ENCODE results near the gene PFKP.
A peak's percentile ranks its signal among the peaks of the same experiment; 100 is the strongest.

Gene PFKP

DNA sequence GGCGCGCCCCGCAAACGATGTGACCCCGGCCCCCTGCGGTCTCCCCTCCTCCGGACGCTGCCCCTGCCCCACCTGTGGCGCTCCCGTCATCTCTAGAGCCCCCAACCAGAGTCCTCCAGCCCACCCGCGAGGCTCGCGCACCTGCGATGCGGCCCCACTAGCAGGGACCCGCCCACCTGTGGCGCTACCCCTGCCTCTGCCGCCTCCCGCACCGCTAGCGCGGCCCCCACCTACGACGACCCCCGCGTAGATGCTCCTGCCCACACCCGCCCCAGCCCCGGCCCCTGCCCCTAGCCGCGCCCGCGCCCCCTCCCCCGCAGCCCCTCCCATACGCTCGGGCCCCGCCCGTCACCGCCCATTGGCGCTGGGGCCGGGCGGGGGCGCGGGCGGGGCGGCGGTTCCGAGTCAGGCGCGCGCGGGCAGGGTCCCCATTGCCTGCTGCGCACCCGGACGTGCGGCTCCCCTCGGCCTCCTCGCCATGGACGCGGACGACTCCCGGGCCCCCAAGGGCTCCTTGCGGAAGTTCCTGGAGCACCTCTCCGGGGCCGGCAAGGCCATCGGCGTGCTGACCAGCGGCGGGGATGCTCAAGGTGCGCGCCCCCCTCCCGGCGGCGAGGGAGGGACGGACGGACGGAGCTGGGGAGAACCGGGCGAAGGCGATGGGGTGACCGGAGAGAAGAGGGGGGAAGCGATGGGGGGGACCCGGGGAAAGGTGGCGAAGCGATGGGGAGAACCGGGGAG, at the start of gene PFKP:
Gene PFKP (plus strand): TSS at position 431 of the 741 bp plus-strand sequence. CDS start 48 bp downstream, at position 479.
- peak; percentile 59 for DNase-seq (ENCODE audit: low read depth)

GRCh38 chr10:3018247-3018646, 49.1 kb upstream of the PFKP start:
- DNase-seq (ENCODE audit: low read depth): no peak

- DNase-seq (ENCODE audit: low read depth): no peak
Observed at GRCh38 chr10:3020311-3020710, 47.0 kb upstream of the PFKP start.

- no peak for DNase-seq (ENCODE audit: low read depth)
Observed at GRCh38 chr10:3020881-3021280, 46.5 kb upstream of the PFKP start.

GRCh38 chr10:3022027-3022426, 45.3 kb upstream of the PFKP start:
- no peak for DNase-seq (ENCODE audit: low read depth)

DNA sequence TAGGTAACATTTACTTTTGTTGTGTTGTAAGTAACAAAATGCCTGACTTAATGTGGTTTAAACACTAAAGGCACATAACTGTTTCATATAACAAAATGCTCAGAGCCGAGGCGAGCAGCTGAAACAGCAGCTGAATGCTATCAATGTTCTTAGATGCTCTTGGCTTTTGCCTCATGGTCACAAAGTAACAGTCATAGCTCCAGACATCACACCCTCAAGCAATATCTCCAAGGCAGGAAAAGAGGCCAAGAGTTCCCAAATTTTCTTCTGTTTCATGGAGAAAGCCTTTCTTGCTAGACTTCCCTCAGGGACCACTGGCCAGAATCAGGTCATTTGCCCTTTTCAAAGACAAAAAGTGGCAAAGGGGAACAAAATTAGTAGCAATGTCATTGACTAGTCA, 43.5 kb upstream of the PFKP start:
- DNase-seq (ENCODE audit: low read depth): no peak

- no peak for DNase-seq (ENCODE audit: low read depth)
Observed at GRCh38 chr10:3025026-3025683, 42.2 kb upstream of the PFKP start.

DNA sequence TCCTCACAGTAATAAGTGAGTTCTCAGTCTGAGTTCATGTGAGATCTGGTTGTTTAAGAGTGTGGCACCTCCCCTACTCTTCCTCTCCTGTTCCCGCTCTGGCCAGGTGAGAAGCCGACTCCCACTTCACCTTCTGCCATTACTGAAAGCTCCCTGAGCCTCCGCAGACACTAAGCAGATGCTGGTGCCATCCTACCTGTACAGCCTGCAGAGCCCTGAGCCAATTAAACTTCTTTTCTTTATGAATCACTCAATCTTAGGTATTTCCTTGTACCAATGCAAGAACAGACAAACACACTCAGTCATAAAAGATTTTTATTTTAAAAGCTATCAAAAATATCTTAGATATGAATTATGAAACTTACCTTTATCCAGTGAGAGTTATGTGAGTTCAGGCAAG, 39.5 kb upstream of the PFKP start:
- DNase-seq (ENCODE audit: low read depth): no peak

GRCh38 chr10:3028441-3028840, 38.9 kb upstream of the PFKP start:
- DNase-seq (ENCODE audit: low read depth): no peak

DNA sequence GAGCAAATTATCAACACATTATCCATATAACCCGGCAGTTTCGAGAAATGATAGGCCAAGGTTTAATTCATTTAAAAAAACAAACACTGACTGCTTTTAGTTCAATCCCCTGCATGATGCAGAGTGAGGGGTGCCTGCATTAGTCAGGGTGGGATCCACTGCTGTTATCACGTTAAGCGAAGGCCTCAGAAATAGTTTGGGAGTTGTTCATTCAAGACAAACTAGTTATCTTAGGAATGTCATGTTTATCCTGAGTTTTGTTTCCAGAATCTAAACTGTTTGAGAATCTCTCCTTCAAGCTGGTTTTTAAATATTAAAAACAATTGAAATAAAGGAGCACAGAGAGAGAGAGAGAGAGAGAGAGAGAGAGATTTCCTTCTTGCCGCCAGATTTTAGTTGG, 36.6 kb upstream of the PFKP start:
- DNase-seq (ENCODE audit: low read depth): no peak

- no peak for DNase-seq (ENCODE audit: low read depth)
Observed at GRCh38 chr10:3031490-3031889, 35.9 kb upstream of the PFKP start.

DNA sequence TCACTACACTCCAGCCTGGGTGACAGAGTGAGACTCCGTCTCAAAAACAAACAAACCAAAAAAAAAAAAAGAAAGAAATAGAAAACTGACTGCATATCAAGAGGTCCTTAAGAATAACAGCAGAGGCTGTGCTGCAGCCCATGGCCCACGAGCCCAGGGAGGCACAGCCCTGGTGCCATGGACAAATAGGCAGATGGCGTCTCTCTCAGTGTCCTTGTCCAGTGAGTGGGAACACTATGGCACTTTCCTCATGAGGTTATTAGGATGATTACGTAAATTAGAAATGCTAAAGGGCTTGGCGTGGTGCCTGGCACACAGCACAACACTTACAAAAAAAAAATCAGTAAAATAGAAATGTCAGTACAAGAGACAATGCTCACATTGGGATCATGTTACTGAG, 33.4 kb upstream of the PFKP start:
- no peak for DNase-seq (ENCODE audit: low read depth)

DNA sequence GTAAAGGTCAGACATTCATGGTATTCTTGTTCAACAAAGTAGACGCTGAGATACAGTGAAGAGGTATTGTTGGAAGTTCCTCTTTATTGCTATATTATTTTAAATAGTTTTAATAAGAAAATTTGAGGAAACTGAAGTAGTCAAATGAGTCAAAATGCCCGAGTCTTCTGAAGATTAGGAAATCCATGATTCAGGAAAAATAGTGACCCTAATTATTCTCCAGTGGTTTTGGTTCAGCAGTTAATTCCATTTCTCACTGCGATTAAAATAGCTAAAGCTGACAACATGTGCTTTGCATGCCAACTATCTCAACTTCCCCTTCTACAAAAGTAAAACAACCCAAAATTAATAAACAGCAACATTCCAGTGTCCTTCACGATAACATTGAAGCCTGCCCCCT, 32.7 kb upstream of the PFKP start:
- no peak for DNase-seq (ENCODE audit: low read depth)

- DNase-seq (ENCODE audit: low read depth): no peak
Observed at GRCh38 chr10:3036155-3037021, 31.0 kb upstream of the PFKP start.

- no peak for DNase-seq (ENCODE audit: low read depth)
Observed at GRCh38 chr10:3037182-3037581, 30.2 kb upstream of the PFKP start.

GRCh38 chr10:3040069-3040468, 27.3 kb upstream of the PFKP start:
- no peak for DNase-seq (ENCODE audit: low read depth)

- no peak for DNase-seq (ENCODE audit: low read depth)
Observed at GRCh38 chr10:3042589-3042988, 24.8 kb upstream of the PFKP start.

- DNase-seq (ENCODE audit: low read depth): peak; percentile 83
Observed at GRCh38 chr10:3043512-3044368, 23.6 kb upstream of the PFKP start.

GRCh38 chr10:3045471-3046209, 21.7 kb upstream of the PFKP start:
- DNase-seq (ENCODE audit: low read depth): peak; percentile 89

DNA sequence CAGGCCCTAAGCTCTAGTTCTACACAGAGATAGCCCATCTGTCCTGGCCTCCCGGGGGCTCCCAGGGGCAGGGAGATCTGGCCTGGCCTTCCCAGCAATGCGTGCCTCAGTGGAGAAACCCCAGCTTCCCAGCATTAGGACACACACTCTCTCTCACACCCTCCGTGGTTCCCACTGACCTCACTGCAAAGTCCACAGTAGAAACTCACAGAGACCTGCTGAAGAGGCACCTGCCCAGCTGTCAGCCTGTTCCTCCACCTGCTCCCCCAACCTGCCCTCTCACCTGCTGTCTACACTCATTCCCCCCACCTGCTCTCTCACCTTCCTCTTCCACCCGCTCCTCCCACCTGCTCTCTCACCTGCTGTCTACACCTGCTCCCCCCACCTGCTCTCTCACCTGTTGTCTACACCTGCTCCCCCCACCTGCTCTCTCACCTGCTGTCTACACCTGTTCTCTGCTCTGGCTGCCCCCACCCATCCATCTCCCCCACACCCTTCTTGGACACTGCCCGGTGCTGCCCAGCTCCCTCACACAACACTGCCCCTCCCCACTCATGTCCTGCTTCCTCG, 21.1 kb upstream of the PFKP start:
- no peak for DNase-seq (ENCODE audit: low read depth)
